ENCODE data around the gene CCDC89.
"Not testable (repeated sequence)": the region's sequence is repeated elsewhere in the genome, so short reads cannot be mapped to it uniquely, and the experiment has no call there.

CCDC89 gene

DNA sequence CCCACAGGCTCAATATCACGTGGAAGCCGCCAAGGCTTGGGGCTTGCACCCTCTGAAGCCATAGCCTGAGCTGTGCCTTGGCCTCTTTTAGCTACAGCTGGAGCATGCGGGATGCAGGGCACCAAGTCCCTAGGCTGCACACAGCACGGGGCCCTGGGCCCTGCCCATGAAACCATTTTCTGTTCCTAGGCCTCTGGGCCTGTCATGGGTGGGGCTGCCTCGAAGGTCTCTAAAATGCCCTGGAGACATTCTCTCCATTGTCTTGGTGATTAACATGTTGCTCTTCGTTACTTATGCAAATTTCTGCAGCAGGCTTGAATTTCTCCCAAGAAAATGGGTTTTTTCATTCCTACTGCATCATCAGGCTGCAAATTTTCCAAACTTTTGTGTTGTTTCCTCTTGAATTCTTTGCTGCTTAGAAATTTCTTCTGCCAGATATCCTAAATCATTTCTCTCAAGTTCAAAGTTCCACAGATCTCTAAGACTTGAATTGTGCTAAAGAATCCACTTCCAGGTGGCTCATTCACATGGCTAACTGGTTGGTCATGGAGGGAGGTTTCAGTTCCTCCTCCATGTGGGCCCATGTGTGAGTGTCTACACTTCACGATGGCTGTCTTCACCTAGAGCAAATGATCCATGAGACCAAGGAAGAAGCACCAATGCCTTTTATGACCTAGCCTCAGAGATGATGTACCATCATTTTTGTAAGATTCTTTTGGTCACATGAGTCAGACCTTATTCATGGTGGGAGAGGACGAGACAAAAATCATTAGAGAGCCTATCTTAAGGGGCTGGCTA, 13.7 kb downstream of the CCDC89 start:
- Histone ChIP-seq H3K27ac (no peak overlapping the region), H3K4me3 (no peak overlapping the region), H3K9me3 (no peaks in the 10 kb centered on the region), H3K4me1 (no peaks in the 10 kb centered on the region), H3K27me3 (no peaks in the 10 kb centered on the region), H3K36me3 (no peaks in the 10 kb centered on the region)
- intact Hi-C loops (cut with DNase I; ENCODE audit: low total_unique reads): no loop called here
- no peak for DNase-seq
- no peak for TF ChIP-seq CTCF (IDR thresholded peaks at IDR 0.05)

DNA sequence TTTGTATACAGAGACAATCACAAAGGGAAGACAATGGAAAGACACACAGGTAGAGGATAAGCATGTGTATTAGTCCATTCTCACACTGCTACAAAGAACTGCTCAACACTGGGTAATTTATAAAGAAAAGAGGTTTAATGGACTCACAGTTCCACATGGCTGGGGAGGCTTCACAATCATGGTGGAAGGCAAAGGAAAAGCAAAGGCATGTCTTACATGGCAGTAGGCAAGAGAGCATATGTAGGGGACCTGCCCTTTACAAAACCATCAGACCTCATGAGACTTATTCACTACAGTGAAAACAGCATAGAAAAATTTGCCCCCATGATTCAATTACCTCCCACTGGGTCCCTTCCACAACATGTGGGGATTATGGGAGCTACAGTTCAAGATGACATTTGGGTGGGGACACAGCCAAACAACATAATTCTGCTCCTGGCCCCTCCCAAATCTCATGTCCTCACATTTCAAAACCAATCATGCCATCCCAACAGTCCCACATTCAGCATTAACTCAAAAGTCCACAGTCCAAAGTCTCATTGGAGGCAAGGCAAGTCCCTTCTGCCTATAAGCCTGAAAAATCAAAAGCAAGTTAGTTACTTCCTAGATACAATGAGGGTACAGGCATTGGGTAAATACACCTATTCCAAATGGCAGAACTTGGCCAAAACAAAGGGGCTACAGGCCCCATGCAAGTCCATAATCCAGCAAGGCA, 14.9 kb downstream of the CCDC89 start:
- H3K9me3 ChIP-seq; DNase-seq; H3K27ac ChIP-seq; H3K4me1 ChIP-seq; H3K36me3 ChIP-seq; H3K4me3 ChIP-seq; intact Hi-C loops (cut with DNase I; ENCODE audit: low total_unique reads); H3K27me3 ChIP-seq: not testable (repeated sequence)

GRCh38 chr11:85668157-85668556, 17.8 kb downstream of the CCDC89 start:
- Histone ChIP-seq H3K27ac (no peak overlapping the region), H3K4me3 (no peak overlapping the region), H3K4me1 (peaks cover 0 to 2% (median under 1%) of the 10 kb centered on the region in 4 donors), H3K27me3 (no peaks in the 10 kb centered on the region), H3K36me3 (no peaks in the 10 kb centered on the region), H3K9me3 (no peaks in the 10 kb centered on the region)
- no peak for DNase-seq
- TF ChIP-seq CTCF (IDR thresholded peaks at IDR 0.05): no peak
- intact Hi-C loops (cut with DNase I; ENCODE audit: low total_unique reads): no loop called here

GRCh38 chr11:85666687-85667086, 19.3 kb downstream of the CCDC89 start:
- no peak for DNase-seq
- Histone ChIP-seq H3K27me3 (no peaks in the 10 kb centered on the region), H3K27ac (no peak overlapping the region), H3K36me3 (no peaks in the 10 kb centered on the region), H3K9me3 (no peaks in the 10 kb centered on the region), H3K4me3 (no peak overlapping the region), H3K4me1 (peaks cover 0 to 16% (median 4%) of the 10 kb centered on the region in 4 donors)
- intact Hi-C loops (cut with DNase I; ENCODE audit: low total_unique reads): no loop called here
- TF ChIP-seq CTCF (IDR thresholded peaks at IDR 0.05): no peak

- DNase-seq: no peak
- Histone ChIP-seq H3K36me3 (no peaks in the 10 kb centered on the region), H3K27ac (peak overlapping the region; percentile 96 to 98), H3K27me3 (no peaks in the 10 kb centered on the region), H3K4me3 (no peak overlapping the region), H3K9me3 (no peaks in the 10 kb centered on the region), H3K4me1 (peaks cover 0 to 26% (median 12%) of the 10 kb centered on the region in 4 donors)
- intact Hi-C loops (cut with DNase I; ENCODE audit: low total_unique reads): no loop called here
- TF ChIP-seq CTCF (IDR thresholded peaks at IDR 0.05): no peak
Measured at GRCh38 chr11:85665733-85666132, 20.3 kb downstream of the CCDC89 start.

All from tibial artery (tissue), 4 donors.